ENCODE data around the gene TUBB2A. TPM values are rescaled to one million over a fixed set of nuclear protein-coding genes. Genes with fewer than 3 reads are reported as not detected.
"Not testable (repeated sequence)": the region's sequence is repeated elsewhere in the genome, so short reads cannot be mapped to it uniquely, and the experiment has no call there.

Gene TUBB2A
- total RNA-seq, 4 donors from 2014 or later, result 35.9 to 149 (median 93.5) TPM

DNA sequence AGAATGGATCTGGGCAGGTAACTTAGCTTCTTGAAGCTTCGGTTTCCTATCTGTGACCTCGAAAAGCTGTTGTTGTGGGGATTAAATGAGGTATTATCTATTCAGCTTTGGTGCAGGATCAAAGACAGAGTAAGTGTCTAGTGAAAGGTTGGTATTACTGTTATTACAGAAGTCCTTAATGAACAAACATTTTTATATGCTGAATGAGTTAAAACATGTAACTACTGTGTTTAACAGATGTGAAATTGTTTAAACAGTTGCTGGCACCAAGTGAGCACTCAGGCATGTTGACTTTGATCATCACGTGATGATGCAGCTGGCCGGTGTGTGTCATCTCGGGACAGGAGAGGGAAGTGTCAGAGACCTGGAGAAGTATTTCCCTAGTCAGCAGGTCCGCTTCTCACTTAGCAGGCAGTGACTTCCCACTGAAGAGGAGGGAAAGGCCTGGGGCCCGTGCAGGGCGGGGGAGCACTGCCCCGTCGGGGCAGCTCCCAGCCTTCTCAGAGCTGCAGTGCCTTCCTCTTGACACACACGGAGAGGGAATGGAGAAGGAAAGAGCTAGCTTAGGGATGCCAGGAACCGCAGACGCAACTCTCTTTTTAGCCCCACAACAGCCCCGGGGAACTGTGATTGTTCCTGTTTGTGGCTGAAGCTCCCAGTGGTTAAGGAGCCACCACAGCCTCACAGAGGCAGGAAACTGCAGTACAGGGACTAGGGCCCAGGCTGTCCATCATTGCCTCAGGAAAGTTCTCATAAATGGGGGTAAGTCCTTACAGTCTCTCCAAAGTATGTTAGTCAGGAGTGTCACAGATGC lies 18.0 kb downstream of the TUBB2A start:
- no peak overlapping the region for H3K4me3 ChIP-seq
- H3K27ac ChIP-seq, result peak overlapping the region; percentile 11 to 53 (median 33)
- no peaks in the 10 kb centered on the region for H3K9me3 ChIP-seq
- H3K27me3 ChIP-seq, result no peaks in the 10 kb centered on the region
- H3K36me3 ChIP-seq, result peaks cover 0 to 97% (median 3%) of the 10 kb centered on the region in 3 donors
- peaks cover 5 to 20% (median 7%) of the 10 kb centered on the region in 3 donors for H3K4me1 ChIP-seq
- no peak for TF ChIP-seq POLR2A (IDR thresholded peaks at IDR 0.05)
- TF ChIP-seq, protein P1, sequence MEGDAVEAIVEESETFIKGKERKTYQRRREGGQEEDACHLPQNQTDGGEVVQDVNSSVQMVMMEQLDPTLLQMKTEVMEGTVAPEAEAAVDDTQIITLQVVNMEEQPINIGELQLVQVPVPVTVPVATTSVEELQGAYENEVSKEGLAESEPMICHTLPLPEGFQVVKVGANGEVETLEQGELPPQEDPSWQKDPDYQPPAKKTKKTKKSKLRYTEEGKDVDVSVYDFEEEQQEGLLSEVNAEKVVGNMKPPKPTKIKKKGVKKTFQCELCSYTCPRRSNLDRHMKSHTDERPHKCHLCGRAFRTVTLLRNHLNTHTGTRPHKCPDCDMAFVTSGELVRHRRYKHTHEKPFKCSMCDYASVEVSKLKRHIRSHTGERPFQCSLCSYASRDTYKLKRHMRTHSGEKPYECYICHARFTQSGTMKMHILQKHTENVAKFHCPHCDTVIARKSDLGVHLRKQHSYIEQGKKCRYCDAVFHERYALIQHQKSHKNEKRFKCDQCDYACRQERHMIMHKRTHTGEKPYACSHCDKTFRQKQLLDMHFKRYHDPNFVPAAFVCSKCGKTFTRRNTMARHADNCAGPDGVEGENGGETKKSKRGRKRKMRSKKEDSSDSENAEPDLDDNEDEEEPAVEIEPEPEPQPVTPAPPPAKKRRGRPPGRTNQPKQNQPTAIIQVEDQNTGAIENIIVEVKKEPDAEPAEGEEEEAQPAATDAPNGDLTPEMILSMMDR (IDR thresholded peaks at IDR 0.05), result no peak
- intact Hi-C loops (cut with DNase I), result no loop called here
- DNase-seq, result no peak
- 32 to 40% methylated on average over 4 to 10 of the region's 14 CpGs for WGBS, 2 donors

DNA sequence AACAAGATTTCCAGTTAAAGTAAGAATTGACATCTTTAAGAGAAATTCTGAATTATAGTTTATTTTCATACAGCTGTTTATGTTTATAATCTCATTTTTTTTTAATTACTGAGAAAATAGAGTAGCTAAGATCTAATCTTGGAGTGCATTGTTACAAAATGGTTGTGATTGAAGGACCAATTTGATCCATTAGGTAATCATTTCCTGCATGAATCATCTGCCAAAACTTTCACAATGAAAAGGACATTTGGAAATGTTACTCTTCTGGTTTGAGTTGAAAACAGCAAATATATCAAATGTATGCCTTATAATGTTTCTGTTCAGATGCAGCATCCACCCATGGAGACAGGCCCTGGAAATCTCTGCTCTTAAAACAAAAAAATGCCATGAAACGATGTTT lies 19.0 kb downstream of the TUBB2A start:
- intact Hi-C loops (cut with DNase I), result no loop called here
- H3K36me3 ChIP-seq, result peaks cover 0 to 95% (median 3%) of the 10 kb centered on the region in 3 donors
- TF ChIP-seq POLR2A (IDR thresholded peaks at IDR 0.05), result no peak
- TF ChIP-seq, protein P1 (IDR thresholded peaks at IDR 0.05), result no peak

DNA sequence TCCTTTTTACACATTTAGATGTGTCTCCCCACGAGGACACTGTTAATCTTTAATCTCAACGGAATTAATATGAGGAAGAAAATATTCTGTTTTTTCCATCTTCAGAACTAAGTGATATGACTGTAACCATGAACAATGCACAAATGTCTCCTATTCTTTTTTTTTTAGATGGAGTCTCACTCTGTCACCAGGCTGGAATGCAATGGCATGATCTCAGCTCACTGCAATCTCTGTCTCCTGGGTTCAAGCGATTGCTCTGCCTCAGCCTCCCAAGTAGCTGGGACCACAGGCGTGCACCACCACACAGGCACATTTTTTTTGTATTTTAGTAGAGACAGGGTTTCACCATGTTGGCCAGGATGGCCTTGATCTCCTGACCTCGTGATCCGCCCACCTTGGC lies 19.5 kb downstream of the TUBB2A start:
- intact Hi-C loops (cut with DNase I); H3K9me3 ChIP-seq; H3K27me3 ChIP-seq; DNase-seq; H3K4me3 ChIP-seq; H3K27ac ChIP-seq: not testable (repeated sequence)
- H3K4me1 ChIP-seq, result peaks cover 5 to 20% (median 7%) of the 10 kb centered on the region in 3 donors
- peaks cover 0 to 95% (median 3%) of the 10 kb centered on the region in 3 donors for H3K36me3 ChIP-seq
- 75 to 92% methylated on average over 6 of the region's 6 CpGs for WGBS, 2 donors

More for the DNA sequence above, 19.0 kb downstream of the TUBB2A start:
- Histone ChIP-seq H3K4me3 (no peak overlapping the region), H3K27me3 (no peaks in the 10 kb centered on the region), H3K27ac (peak overlapping the region in 2 of 4 donors; percentile 11 to 36), H3K4me1 (peaks cover 5 to 20% (median 7%) of the 10 kb centered on the region in 3 donors), H3K9me3 (no peaks in the 10 kb centered on the region)
- no peak for DNase-seq
- 64 to 73% methylated on average over 1 of the region's 1 CpG for WGBS, 2 donors

DNA sequence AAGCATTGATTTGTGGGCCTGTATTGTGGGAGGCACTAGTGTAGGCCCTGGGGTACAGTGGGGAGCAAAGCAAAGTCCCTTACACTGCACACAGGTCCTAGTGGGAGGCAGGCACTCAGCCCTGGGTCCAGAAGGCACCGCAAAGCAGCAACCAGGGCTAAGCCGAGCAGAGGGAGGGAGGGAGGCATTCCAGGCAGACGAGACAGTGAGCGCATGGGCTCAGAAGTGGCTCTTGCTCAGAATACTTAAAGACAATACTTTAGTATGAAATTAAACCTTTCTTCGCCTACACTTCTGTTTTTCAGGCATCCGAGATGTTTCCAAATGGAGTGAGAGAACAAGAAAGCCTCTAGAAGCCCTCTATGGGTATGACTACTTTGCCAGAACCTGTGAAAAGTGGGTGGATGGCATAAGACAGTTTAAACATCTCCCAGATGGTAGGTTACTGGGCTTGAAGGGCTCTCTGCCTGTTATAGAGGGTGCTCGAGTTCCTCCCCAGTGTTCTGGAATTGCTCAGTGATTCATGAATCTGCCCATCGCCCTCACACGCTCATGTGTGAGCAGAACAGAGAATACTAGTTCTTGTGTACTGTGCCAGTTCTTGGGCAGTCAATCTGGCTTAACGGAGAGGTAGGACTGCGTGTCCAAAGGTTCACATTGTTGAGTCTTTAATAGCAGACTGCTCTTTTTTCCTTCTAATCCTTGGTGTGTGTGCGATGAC lies 20.1 kb downstream of the TUBB2A start:
- Histone ChIP-seq H3K4me1 (peaks cover 5 to 20% (median 7%) of the 10 kb centered on the region in 3 donors), H3K27ac (no peak overlapping the region), H3K27me3 (no peaks in the 10 kb centered on the region), H3K4me3 (no peak overlapping the region), H3K9me3 (no peaks in the 10 kb centered on the region), H3K36me3 (peaks cover 0 to 95% (median 3%) of the 10 kb centered on the region in 3 donors)
- no peak for DNase-seq
- TF ChIP-seq, protein P1 (IDR thresholded peaks at IDR 0.05), result no peak
- no peak for TF ChIP-seq POLR2A (IDR thresholded peaks at IDR 0.05)
- intact Hi-C loops (cut with DNase I), result no loop called here
- WGBS, 2 donors, result 81 to 94% methylated on average over 11 to 12 of the region's 12 CpGs

DNA sequence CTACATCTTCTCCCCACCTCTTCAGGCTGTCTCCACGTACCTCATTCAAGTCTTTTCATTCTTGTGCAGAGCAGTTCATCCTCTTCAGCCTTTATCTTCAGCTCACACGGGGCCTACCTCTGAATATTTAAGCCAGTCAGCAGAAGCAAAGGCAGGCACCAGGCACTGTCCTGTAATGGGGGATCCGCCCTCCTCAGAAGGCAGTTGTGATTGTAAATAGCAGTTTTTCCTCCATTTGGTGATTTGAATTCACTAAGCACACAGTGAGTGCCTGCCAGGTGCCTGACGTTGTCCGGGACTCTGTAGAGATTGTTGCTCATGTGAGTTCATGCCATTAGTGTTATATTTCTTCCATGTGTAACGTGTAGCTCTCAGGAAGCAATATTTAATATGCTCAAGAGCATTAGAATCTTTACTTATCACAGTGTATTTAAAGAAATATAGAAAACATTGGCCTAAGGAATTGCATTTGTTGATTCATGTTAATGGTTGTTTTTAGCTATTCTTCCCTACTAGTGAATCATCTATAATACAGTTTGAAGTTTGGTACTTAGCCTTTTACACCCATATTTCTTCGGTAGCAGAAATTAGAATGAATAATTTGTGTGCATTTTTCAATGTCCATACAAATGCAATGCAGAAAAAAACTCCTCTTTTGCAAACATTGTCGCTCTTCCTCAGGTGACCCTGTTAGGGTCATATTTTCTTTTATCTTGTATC lies 20.9 kb downstream of the TUBB2A start:
- intact Hi-C loops (cut with DNase I), result no loop called here
- peaks cover 5 to 20% (median 7%) of the 10 kb centered on the region in 3 donors for H3K4me1 ChIP-seq
- TF ChIP-seq, protein P1 (IDR thresholded peaks at IDR 0.05), result no peak
- no peak for TF ChIP-seq POLR2A (IDR thresholded peaks at IDR 0.05)
- no peaks in the 10 kb centered on the region for H3K9me3 ChIP-seq
- H3K4me3 ChIP-seq, result no peak overlapping the region
- no peak overlapping the region for H3K27ac ChIP-seq
- H3K36me3 ChIP-seq, result peaks cover 3 to 95% (median 3%) of the 10 kb centered on the region in 3 donors
- no peak for DNase-seq
- 86 to 90% methylated on average over 8 of the region's 8 CpGs for WGBS, 2 donors
- no peaks in the 10 kb centered on the region for H3K27me3 ChIP-seq

Measured in esophagus squamous epithelium (tissue), 5 donors.